ENCODE measurements around the gene DNAH10.
A peak's percentile ranks its signal among the peaks of the same experiment; 100 is the strongest.

The DNAH10 gene

DNA sequence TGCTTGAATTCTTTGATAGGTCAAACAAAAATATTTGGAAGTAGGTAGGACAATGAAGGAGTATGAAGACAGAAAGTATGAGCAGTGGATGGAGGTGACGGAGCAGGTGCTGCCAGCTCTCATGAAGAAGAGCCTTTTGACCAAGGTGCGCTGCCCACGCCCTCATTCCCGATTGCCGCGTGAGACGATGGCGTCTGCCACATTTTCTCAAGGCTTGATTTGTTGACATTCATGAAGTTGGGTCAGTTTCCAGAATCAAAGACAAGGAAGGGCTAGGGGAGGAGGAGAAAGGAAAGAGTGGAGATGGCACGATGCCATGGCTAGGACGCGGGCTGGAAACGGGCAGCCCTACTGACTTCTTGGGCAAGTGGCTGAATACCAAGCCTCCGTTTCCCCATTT is 37.1 kb downstream of the DNAH10 start:
- Mint-ChIP-seq H3K27ac (no peak overlapping the region), H3K36me3 (ENCODE audit: low read depth) (no peaks in the 10 kb centered on the region), H3K27me3 (ENCODE audit: low read depth) (peaks cover 26% of the 10 kb centered on the region), H3K4me1 (no peaks in the 10 kb centered on the region), H3K9me3 (no peaks in the 10 kb centered on the region), H3K4me3 (no peak overlapping the region)
- TF ChIP-seq, protein P1, sequence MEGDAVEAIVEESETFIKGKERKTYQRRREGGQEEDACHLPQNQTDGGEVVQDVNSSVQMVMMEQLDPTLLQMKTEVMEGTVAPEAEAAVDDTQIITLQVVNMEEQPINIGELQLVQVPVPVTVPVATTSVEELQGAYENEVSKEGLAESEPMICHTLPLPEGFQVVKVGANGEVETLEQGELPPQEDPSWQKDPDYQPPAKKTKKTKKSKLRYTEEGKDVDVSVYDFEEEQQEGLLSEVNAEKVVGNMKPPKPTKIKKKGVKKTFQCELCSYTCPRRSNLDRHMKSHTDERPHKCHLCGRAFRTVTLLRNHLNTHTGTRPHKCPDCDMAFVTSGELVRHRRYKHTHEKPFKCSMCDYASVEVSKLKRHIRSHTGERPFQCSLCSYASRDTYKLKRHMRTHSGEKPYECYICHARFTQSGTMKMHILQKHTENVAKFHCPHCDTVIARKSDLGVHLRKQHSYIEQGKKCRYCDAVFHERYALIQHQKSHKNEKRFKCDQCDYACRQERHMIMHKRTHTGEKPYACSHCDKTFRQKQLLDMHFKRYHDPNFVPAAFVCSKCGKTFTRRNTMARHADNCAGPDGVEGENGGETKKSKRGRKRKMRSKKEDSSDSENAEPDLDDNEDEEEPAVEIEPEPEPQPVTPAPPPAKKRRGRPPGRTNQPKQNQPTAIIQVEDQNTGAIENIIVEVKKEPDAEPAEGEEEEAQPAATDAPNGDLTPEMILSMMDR (IDR thresholded peaks at IDR 0.05; ENCODE audit: unreplicated experiment in 3 of 3): no peak

GRCh38 chr12:123801573-123802178 is 39.6 kb downstream of the DNAH10 start:
- H3K4me3 Mint-ChIP-seq: no peak overlapping the region
- TF ChIP-seq, protein P1 (IDR thresholded peaks at IDR 0.05; ENCODE audit: unreplicated experiment in 3 of 3): peak; percentile 48 to 64 (median 56)
- no peaks in the 10 kb centered on the region for H3K36me3 Mint-ChIP-seq (ENCODE audit: low read depth)
- H3K27ac Mint-ChIP-seq: no peak overlapping the region
- H3K27me3 Mint-ChIP-seq (ENCODE audit: low read depth): peaks cover 21% of the 10 kb centered on the region
- H3K4me1 Mint-ChIP-seq: no peaks in the 10 kb centered on the region
- no peaks in the 10 kb centered on the region for H3K9me3 Mint-ChIP-seq

DNA sequence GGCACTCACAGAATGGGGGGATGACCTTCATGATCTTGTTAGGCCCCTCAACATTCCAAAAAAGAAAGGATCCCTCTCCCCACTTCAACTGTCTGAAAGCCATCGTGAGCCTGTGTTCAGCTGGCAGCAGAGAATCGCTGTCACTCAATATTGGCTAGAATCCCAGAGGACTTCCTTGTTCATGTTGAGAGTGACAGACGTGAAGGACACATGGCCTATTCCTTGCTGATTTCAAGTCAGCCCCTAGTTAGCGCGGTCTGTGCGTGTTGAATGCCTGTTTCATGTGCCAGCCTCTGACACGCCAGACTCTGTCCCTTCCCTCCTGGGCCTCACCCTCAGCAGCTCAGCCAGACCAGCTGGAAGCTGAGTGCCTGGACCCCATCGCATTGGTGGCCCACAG is 43.1 kb downstream of the DNAH10 start:
- Mint-ChIP-seq H3K9me3 (no peaks in the 10 kb centered on the region), H3K4me1 (no peaks in the 10 kb centered on the region), H3K36me3 (ENCODE audit: low read depth) (no peaks in the 10 kb centered on the region), H3K27ac (no peak overlapping the region), H3K27me3 (ENCODE audit: low read depth) (peaks cover 3% of the 10 kb centered on the region), H3K4me3 (no peak overlapping the region)
- TF ChIP-seq, protein P1 (IDR thresholded peaks at IDR 0.05; ENCODE audit: unreplicated experiment in 3 of 3): no peak

DNA sequence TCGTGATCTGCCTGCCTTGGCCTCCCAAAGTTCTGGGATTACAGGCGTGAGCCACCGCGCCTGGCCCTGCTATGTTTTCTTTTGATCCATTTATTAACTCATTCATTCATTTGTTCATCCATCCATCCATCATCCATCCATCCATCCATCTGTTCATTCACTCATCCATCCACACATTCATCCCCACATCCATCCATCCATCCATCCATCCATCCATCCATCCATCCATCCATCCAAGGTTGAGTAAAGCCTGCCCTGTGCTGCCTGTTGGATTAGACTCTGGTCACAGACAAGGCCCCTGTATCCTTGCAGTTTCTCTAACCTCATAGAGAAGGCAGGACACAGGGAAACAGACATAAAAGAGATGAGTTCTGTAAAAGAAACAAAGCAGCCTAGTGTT is 44.9 kb downstream of the DNAH10 start:
- TF ChIP-seq, protein P1 (IDR thresholded peaks at IDR 0.05; ENCODE audit: unreplicated experiment in 3 of 3): no peak
- peak overlapping the region in 1 of 3 experiments; percentile 1 for H3K27ac Mint-ChIP-seq
- no peaks in the 10 kb centered on the region for H3K27me3 Mint-ChIP-seq (ENCODE audit: low read depth)

GRCh38 chr12:123807670-123808069 is 45.6 kb downstream of the DNAH10 start:
- Mint-ChIP-seq H3K9me3 (no peaks in the 10 kb centered on the region), H3K4me3 (no peak overlapping the region), H3K27ac (peak overlapping the region in 1 of 3 experiments; percentile 1), H3K27me3 (ENCODE audit: low read depth) (no peaks in the 10 kb centered on the region), H3K36me3 (ENCODE audit: low read depth) (no peaks in the 10 kb centered on the region), H3K4me1 (no peaks in the 10 kb centered on the region)
- TF ChIP-seq, protein P1 (IDR thresholded peaks at IDR 0.05; ENCODE audit: unreplicated experiment in 3 of 3): no peak

More for the DNA sequence above, 44.9 kb downstream of the DNAH10 start:
- Mint-ChIP-seq H3K36me3 (ENCODE audit: low read depth) (no peaks in the 10 kb centered on the region), H3K9me3 (no peaks in the 10 kb centered on the region), H3K4me1 (no peaks in the 10 kb centered on the region), H3K4me3 (no peak overlapping the region)

- Mint-ChIP-seq H3K27me3 (ENCODE audit: low read depth) (no peaks in the 10 kb centered on the region), H3K4me3 (no peak overlapping the region), H3K27ac (no peak overlapping the region), H3K36me3 (ENCODE audit: low read depth) (no peaks in the 10 kb centered on the region), H3K9me3 (no peaks in the 10 kb centered on the region), H3K4me1 (no peaks in the 10 kb centered on the region)
- TF ChIP-seq, protein P1 (IDR thresholded peaks at IDR 0.05; ENCODE audit: unreplicated experiment in 3 of 3): no peak
Observed at GRCh38 chr12:123808167-123808566, 46.1 kb downstream of the DNAH10 start.

All from nephron (organoid).